Transverse colon (tissue), 4 donors: ENCODE data around the gene OLIG2.

Experiments
- EP300 ChIP-seq: sonication (generic); formaldehyde crosslinking; IDR thresholded peaks from one replicate; pipeline ENCODE4 v1.6.1; 2017; ENCODE audit warnings: antibody characterized with exemption, low read depth
- POLR2A ChIP-seq: fragments of 450-650 bp; IDR thresholded peaks from one replicate; pipeline ENCODE4 v1.6.1; 2016; ENCODE audit warnings: antibody characterized with exemption, mild to moderate bottlenecking, moderate library complexity
- POLR2AphosphoS5 ChIP-seq, 3 donors: sonication (generic); formaldehyde crosslinking; IDR thresholded peaks; one replicate each; pipeline ENCODE4 v1.6.1; 2016; ENCODE audit warnings: antibody characterized with exemption in 3 of 3
- TF ChIP-seq, protein P1 (sequence below), 5 experiments: fragments of 200-600 bp in 3 of 5; fragments of 450-650 bp in 2 of 5; sonication (generic) in 3 of 5; IDR thresholded peaks; 1 replicate in 2 of 5; 2 replicates in 3 of 5; pipeline ENCODE4 v1.5.1; 2016 to 2017; ENCODE audit warnings: antibody characterized with exemption in 5 of 5, inconsistent platforms in 3 of 5, mild to moderate bottlenecking in 2 of 5, moderate library complexity in 1 of 5

GRCh38 chr21:33019516-33019884 lies 6.2 kb upstream of the OLIG2 start:
- TF ChIP-seq, protein P1, sequence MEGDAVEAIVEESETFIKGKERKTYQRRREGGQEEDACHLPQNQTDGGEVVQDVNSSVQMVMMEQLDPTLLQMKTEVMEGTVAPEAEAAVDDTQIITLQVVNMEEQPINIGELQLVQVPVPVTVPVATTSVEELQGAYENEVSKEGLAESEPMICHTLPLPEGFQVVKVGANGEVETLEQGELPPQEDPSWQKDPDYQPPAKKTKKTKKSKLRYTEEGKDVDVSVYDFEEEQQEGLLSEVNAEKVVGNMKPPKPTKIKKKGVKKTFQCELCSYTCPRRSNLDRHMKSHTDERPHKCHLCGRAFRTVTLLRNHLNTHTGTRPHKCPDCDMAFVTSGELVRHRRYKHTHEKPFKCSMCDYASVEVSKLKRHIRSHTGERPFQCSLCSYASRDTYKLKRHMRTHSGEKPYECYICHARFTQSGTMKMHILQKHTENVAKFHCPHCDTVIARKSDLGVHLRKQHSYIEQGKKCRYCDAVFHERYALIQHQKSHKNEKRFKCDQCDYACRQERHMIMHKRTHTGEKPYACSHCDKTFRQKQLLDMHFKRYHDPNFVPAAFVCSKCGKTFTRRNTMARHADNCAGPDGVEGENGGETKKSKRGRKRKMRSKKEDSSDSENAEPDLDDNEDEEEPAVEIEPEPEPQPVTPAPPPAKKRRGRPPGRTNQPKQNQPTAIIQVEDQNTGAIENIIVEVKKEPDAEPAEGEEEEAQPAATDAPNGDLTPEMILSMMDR (IDR thresholded peaks at IDR 0.05), result no peak
- TF ChIP-seq POLR2A (no peak), EP300 (no peak), POLR2AphosphoS5 (IDR thresholded peaks at IDR 0.05) (no peak)
